ENCODE results near the gene SMC1B.
A peak's percentile ranks its signal among the peaks of the same experiment; 100 is the strongest.
"Not testable (repeated sequence)": the region's sequence is repeated elsewhere in the genome, so short reads cannot be mapped to it uniquely, and the experiment has no call there.

SMC1B gene

DNA sequence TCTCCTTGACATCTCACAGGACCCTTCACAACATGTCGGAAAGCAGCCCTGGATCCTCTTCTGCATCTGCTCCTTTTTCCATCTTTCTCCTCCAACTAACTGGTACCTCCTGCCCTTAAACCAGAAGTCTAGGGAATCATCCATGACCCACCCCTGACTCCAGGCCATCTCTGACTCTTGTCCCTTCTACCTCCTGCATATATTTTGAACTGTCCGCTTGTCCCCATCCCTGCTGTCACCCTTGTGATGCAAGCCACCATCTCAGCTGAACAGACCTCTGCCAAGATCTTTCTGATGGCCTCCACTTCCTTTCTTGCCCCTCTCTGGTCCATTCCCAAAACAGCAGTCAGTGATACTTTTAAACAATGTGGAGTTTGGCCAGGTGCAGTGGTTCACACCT, 7.1 kb upstream of the SMC1B start:
- DNase-seq (ENCODE audit: low spot score in 2 of 2) (no peak), ATAC-seq (ENCODE audit: low read depth) (no peak)
- Mint-ChIP-seq H3K27me3 (peaks cover 7% of the 10 kb centered on the region), H3K4me1 (no peaks in the 10 kb centered on the region), H3K9me3 (peaks cover 2% of the 10 kb centered on the region), H3K27ac (no peak overlapping the region), H3K36me3 (no peaks in the 10 kb centered on the region), H3K4me3 (no peak overlapping the region)

DNA sequence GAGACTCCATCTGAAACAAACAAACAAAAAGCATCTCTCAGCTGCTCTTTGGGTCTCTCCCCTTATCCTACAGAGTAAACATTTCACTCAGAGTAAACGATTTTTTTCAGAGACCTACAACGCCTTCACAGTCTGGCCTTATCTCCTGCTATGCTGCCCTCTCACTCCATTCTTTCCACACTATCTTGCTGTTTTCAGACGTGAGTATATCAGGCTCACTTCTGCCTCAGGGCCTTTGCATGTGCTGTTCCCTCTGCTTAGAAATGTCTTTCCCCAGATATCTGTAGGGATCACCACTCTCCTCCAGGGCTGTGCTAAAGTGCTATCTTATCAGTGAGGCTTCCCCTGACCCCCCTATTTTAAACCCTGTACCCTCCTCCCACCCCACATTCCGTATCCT, 6.6 kb upstream of the SMC1B start:
- DNase-seq (ENCODE audit: low spot score in 2 of 2): no peak
- Mint-ChIP-seq H3K27ac (no peak overlapping the region), H3K4me1 (no peaks in the 10 kb centered on the region), H3K36me3 (no peaks in the 10 kb centered on the region), H3K4me3 (no peak overlapping the region), H3K27me3 (peaks cover 7% of the 10 kb centered on the region), H3K9me3 (peaks cover 2% of the 10 kb centered on the region)
- no peak for ATAC-seq (ENCODE audit: low read depth)

DNA sequence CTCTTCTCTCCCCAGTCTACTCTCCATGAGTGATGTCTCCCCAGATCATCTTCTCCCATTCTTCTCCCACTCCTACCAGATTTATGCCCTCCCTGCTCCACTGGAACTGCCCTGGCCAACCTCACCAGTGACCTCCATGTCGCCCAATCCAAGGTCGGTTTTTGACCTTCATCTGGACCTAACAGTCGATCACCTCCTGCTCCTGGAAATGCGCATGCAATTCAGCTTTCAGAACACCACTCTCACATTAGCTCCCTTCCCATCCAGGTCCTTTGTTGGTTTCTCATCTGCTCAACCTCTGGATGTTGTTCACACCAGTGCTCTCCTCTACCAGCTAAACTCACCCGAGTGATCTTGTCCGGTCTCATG, 5.4 kb upstream of the SMC1B start:
- ATAC-seq (ENCODE audit: low read depth): no peak
- Mint-ChIP-seq H3K4me3 (no peak overlapping the region), H3K9me3 (peaks cover 2% of the 10 kb centered on the region), H3K27ac (no peak overlapping the region), H3K27me3 (peaks cover 7% of the 10 kb centered on the region), H3K4me1 (peaks cover 2% of the 10 kb centered on the region), H3K36me3 (no peaks in the 10 kb centered on the region)
- DNase-seq (ENCODE audit: low spot score in 2 of 2): no peak

DNA sequence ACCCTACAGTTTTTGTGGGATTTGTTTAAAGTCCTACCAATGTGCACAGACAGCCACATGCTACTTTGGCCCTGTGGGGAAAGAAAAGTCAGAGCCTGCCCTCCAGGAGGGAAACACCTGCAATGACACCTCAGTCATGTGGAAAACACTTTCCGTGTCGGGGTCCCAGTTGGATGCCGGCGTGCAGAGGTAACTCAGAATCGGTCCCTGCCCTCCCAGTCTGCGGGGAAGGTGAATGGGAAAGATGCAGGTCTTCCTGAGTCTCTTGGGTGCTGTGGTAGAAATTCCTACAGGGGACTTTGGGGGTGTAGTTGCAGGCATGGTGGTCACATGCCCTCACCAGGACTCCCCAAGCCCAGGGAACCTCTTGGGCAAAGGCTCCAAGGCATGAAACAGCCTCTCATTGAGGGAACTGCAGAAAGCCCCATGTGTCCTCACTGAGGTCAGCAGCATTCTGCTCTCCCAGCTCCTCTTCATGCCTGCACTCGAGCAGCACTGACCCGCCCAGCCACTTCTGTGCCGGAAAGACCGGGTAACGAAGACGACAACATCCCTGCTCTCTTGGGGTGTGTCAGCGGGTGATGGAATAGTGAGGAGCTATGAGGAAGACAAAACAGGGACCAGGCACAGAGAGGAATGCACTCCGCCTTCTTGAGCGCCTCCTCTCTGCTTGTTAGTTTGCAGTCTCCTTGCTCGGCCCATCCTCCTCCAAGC, 4.8 kb upstream of the SMC1B start:
- Mint-ChIP-seq H3K36me3 (no peaks in the 10 kb centered on the region), H3K27me3 (peaks cover 7% of the 10 kb centered on the region), H3K4me3 (no peak overlapping the region), H3K27ac (no peak overlapping the region), H3K4me1 (peaks cover 4% of the 10 kb centered on the region), H3K9me3 (peaks cover 2% of the 10 kb centered on the region)
- no peak for DNase-seq (ENCODE audit: low spot score in 2 of 2)
- ATAC-seq (ENCODE audit: low read depth): no peak

DNA sequence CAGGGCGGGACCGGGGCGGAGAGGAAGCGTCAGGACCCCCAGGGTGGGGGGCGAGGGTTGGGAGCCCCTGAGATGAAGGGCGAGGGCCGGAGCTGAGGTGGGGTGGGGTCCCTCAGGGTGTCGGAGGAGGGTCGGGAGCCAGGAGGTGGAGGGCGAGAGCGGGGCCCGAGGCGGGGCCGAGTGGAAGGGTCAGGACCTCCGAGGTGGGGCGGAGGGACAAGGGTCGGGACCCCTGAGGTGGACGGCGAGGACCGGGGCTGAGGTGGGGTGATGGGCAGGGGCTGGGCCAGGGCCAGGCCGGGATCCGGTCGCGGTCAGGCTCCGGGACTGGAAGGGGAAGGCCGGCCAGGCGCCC, 409 bp downstream of the SMC1B start:
- no peaks in the 10 kb centered on the region for H3K9me3 Mint-ChIP-seq
- H3K27ac Mint-ChIP-seq: peak overlapping the region; percentile 83
- H3K4me1 Mint-ChIP-seq: peaks cover 6% of the 10 kb centered on the region
- H3K4me3 Mint-ChIP-seq: peak overlapping the region; percentile 79
- peaks cover 5% of the 10 kb centered on the region for H3K27me3 Mint-ChIP-seq
- no peak for DNase-seq (ENCODE audit: low spot score in 2 of 2)
- no peaks in the 10 kb centered on the region for H3K36me3 Mint-ChIP-seq
- ATAC-seq (ENCODE audit: low read depth): no peak

DNA sequence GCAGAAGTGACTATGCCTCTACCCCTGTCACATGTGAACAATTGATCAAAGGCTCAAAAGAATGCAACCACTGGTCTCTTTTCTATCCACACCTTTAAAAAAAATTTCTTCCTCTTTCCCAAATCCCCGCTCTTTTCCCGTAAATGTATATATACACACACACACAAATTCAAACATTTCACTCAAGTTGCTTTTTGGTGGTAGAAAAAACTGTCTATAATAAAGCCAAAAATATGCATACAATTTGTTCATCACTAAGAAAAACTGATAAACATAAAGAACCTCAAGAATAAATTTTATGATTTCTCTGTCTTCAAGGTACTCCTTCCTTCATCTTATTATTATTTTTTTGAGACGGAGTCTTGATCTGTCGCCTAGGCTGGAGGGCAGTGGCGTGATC, 5.6 kb downstream of the SMC1B start:
- peaks cover 1% of the 10 kb centered on the region for H3K36me3 Mint-ChIP-seq
- ATAC-seq (ENCODE audit: low read depth) (no peak), DNase-seq (ENCODE audit: low spot score in 2 of 2) (no peak)
- H3K4me1 Mint-ChIP-seq: peaks cover 2% of the 10 kb centered on the region
- H3K27ac Mint-ChIP-seq: no peak overlapping the region
- H3K9me3 Mint-ChIP-seq: peaks cover 2% of the 10 kb centered on the region
- H3K4me3 Mint-ChIP-seq: no peak overlapping the region
- H3K27me3 Mint-ChIP-seq: peaks cover 5% of the 10 kb centered on the region

DNA sequence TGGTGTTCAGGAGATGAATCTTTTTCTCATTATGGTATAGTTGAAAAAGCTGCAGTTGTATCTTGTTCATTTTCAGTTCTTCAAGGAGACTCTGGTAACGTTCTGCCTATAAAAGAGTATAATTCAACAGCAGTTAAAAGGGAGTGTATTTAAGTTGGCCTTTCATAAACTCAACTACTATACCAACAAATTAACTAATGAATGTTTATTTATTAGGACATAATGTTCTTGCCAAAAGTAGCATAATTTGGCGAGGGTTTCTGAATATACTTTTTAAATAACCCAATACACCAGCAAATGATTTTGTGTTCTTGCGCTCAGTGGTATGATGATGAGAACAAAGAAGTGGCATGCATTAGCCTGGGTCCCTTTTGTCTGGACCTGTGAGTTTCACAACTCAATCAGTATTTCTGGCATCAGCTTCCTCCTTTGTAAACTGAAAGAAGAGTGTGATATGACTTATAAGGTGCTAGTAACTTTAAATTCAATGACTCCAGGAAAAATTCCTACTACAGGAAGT, 10.9 kb downstream of the SMC1B start:
- H3K9me3 Mint-ChIP-seq: peaks cover 3% of the 10 kb centered on the region
- ATAC-seq (ENCODE audit: low read depth) (no peak), DNase-seq (ENCODE audit: low spot score in 2 of 2) (no peak)
- H3K27me3 Mint-ChIP-seq: no peaks in the 10 kb centered on the region
- H3K27ac Mint-ChIP-seq: no peak overlapping the region
- no peaks in the 10 kb centered on the region for H3K4me1 Mint-ChIP-seq
- H3K36me3 Mint-ChIP-seq: no peaks in the 10 kb centered on the region
- no peak overlapping the region for H3K4me3 Mint-ChIP-seq

DNA sequence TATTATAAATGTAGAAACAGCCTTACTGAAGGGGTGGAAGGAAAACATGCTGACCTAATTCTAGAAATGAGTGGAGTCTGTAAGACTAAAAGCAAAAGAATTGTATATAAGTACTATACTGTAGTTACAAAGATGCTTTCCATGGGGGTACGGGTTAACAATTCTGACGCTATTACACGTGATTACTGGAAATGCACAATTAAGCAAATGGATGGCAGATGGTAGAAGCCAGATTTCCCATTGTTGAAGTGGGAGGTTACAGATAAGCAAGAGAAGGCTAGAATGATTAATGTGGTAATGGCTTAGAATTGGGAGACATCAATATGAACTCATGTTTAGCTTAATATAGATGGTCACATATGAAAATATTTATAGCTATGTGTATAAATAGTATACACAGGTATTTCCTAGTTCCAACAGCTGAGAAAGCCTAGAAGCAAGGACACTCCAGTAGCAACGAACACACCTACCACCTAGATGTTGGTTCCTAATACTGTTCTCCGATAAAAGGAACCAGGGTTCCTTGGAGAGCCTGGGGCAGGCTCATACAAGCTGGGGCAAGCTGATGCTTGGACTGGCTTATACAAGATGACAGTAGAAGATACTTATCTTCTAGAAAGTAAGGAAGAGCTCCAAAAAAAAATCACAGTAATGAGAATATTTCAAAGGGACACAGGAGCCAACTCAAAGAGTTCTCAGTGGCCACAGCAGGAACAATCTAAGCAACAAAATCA, 13.5 kb downstream of the SMC1B start:
- DNase-seq (ENCODE audit: low spot score in 2 of 2): no peak
- no peaks in the 10 kb centered on the region for H3K4me1 Mint-ChIP-seq
- H3K27me3 Mint-ChIP-seq: peaks cover 2% of the 10 kb centered on the region
- peaks cover 4% of the 10 kb centered on the region for H3K9me3 Mint-ChIP-seq
- ATAC-seq (ENCODE audit: low read depth): no peak
- no peak overlapping the region for H3K27ac Mint-ChIP-seq
- H3K4me3 Mint-ChIP-seq: no peak overlapping the region
- no peaks in the 10 kb centered on the region for H3K36me3 Mint-ChIP-seq

DNA sequence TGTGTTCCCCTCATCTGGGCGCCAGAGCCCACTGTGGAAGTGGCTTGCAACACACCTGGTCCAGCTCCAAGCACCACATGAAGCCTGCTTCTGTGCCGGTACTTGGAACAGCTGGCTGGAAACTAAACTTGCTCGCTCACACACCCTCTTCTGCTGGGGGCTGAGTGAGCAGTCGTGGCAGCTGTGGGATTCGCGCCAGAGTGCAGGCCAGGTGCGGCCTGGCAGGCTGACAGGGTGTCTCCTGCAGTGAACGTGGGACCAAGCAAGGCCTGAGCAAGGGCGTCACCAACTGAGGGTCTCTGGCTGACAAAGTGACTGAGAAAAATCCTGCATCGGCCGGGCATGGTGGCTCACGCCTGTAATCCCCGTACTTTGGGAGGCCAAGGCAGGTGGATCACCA, 15.2 kb downstream of the SMC1B start:
- Mint-ChIP-seq H3K4me3 (no peak overlapping the region), H3K4me1 (no peaks in the 10 kb centered on the region), H3K27me3 (peaks cover 2% of the 10 kb centered on the region), H3K9me3 (peaks cover 4% of the 10 kb centered on the region), H3K27ac (no peak overlapping the region), H3K36me3 (no peaks in the 10 kb centered on the region)
- DNase-seq (ENCODE audit: low spot score in 2 of 2): no peak
- no peak for ATAC-seq (ENCODE audit: low read depth)

DNA sequence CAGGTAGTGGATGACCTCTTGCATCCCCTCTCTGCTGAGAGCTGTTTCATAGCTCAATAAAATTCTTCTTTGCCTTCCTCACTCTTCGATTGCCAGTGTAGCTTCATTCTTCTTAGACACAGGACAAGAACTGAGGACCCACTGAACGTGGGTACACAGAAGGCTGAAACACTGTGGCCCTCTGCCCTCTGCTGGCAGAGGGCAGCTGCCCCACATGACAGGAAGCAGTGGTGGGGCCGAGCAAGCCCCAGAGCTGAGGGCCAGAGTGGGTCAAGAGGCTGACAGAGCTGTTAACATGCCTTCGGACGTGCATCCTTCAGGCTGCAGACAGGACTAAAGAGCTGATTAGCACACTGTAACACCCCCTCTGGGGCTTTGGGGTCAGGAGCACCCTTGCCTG, 15.6 kb downstream of the SMC1B start:
- no peaks in the 10 kb centered on the region for H3K36me3 Mint-ChIP-seq
- peaks cover 2% of the 10 kb centered on the region for H3K27me3 Mint-ChIP-seq
- H3K4me3 Mint-ChIP-seq: no peak overlapping the region
- peaks cover 4% of the 10 kb centered on the region for H3K9me3 Mint-ChIP-seq
- DNase-seq (ENCODE audit: low spot score in 2 of 2) (no peak), ATAC-seq (ENCODE audit: low read depth) (no peak)
- H3K27ac Mint-ChIP-seq: no peak overlapping the region
- H3K4me1 Mint-ChIP-seq: no peaks in the 10 kb centered on the region

DNA sequence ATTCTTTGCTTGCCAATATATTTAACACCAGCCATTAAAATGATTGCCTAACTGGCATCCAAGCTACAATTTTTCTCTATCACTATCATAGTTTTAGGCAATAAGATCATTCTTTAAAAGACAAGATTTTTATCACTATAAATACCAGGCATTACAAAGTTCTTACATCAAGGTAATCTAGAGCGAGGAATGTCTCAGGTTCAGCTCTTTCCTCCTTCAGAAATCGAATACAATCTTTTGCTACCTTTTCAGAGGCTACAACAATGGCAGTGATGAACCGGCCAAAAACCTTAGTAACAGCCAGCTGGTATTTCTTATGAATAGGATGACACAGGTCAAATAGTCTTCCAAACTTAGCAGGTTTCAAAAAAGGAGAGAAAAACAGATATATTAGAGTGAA, 23.9 kb downstream of the SMC1B start:
- H3K36me3 Mint-ChIP-seq: no peaks in the 10 kb centered on the region
- DNase-seq (ENCODE audit: low spot score in 2 of 2): no peak
- no peaks in the 10 kb centered on the region for H3K4me1 Mint-ChIP-seq
- no peaks in the 10 kb centered on the region for H3K27me3 Mint-ChIP-seq
- ATAC-seq (ENCODE audit: low read depth): no peak
- no peak overlapping the region for H3K27ac Mint-ChIP-seq
- no peak overlapping the region for H3K4me3 Mint-ChIP-seq
- no peaks in the 10 kb centered on the region for H3K9me3 Mint-ChIP-seq

DNA sequence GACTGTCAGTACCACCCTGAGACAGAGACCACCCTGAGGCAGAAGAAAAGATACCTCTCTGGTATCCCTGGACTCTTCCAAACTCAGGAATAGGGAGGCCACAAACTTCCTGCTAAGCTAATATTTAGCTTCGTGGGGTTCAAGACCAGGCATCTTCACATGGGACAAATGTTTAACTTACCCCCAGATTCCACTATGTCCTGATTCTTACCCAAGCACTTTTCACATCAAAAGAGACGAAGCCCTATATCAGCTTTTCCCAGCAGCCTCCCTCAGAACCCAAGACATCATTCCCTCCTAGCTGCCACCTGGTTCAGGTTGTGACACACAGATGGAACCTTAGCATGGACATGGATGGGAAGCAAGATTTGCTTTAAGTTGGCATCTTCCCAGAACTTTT, 32.1 kb downstream of the SMC1B start:
- Mint-ChIP-seq H3K9me3 (no peaks in the 10 kb centered on the region), H3K36me3 (no peaks in the 10 kb centered on the region), H3K27me3 (peaks cover 4% of the 10 kb centered on the region), H3K4me1 (no peaks in the 10 kb centered on the region), H3K4me3 (no peak overlapping the region), H3K27ac (no peak overlapping the region)
- no peak for ATAC-seq (ENCODE audit: low read depth)
- DNase-seq (ENCODE audit: low spot score in 2 of 2): no peak

DNA sequence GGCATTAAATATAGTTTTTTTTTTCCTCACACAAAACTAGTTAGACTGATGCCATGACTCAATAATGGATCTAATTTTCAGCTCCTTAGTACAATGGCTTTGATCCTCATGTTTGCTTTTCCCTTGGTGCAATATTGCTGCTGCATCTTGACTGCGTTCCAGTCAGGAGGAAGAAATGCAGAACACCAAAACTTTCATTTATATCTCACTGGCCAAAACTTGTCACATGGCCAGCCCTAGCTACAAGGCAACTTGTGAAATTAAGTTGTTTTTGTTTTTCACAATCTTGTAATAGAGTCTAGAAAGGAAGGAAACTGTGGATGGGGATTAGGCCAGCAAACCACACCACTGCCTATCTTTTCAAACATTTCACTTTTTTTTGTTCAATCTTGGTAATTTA, 36.7 kb downstream of the SMC1B start:
- Mint-ChIP-seq H3K9me3 (no peaks in the 10 kb centered on the region), H3K4me1 (peaks cover 2% of the 10 kb centered on the region), H3K27me3 (peaks cover 9% of the 10 kb centered on the region), H3K36me3 (no peaks in the 10 kb centered on the region), H3K4me3 (no peak overlapping the region), H3K27ac (no peak overlapping the region)
- DNase-seq (ENCODE audit: low spot score in 2 of 2) (no peak), ATAC-seq (ENCODE audit: low read depth) (no peak)

DNA sequence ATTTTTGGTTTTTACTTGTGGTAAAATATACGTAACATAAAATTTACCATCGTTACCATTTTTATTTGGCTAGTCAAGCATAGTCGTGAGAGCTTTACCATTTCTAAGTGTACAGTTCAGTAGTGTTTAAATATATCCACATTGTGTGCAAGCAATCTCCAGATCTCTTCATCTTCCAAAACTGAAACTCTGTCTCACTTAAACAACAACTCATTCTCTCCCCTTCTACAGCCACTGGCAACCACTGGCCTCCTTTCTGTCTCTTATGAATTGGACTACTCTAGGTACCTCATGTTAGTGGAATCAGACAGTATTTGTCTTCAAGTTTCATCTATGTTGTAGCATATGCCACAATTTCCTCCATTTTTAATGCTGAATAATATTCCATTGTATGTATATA, 37.4 kb downstream of the SMC1B start:
- H3K9me3 Mint-ChIP-seq: no peaks in the 10 kb centered on the region
- DNase-seq (ENCODE audit: low spot score in 2 of 2) (no peak), ATAC-seq (ENCODE audit: low read depth) (no peak)
- H3K4me3 Mint-ChIP-seq: no peak overlapping the region
- H3K36me3 Mint-ChIP-seq: no peaks in the 10 kb centered on the region
- peaks cover 2% of the 10 kb centered on the region for H3K4me1 Mint-ChIP-seq
- H3K27ac Mint-ChIP-seq: no peak overlapping the region
- peaks cover 9% of the 10 kb centered on the region for H3K27me3 Mint-ChIP-seq

DNA sequence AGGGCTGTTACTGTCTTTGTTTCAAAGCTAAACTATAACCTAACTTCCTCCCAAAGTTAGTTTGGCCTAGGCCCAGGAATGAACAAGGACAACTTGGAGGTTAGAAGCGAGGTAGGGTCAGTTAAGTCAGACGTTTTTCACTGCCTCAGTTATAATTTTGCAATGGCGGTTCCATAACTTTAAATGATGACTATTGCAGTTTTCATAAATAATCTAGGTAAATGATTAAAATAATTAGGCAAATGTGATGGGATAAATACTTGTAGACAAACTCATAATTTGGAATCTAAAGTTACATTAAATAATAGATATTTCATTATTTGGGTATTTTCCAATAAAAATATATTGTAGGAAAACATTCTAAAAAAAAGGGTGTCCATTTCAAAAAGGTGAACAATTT, 39.8 kb downstream of the SMC1B start:
- DNase-seq (ENCODE audit: low spot score in 2 of 2); H3K4me3 Mint-ChIP-seq; H3K4me1 Mint-ChIP-seq; ATAC-seq (ENCODE audit: low read depth); H3K9me3 Mint-ChIP-seq; H3K36me3 Mint-ChIP-seq; H3K27me3 Mint-ChIP-seq; H3K27ac Mint-ChIP-seq: not testable (repeated sequence)

Measured in memory B cell (primary cell).